HG03175 (cell line): Measurements from ENCODE around the gene FTHL17.

Experiments used
- ATAC-seq: cut with Tn5 transposase; IDR thresholded peaks from one replicate; pipeline ENCODE4 v1.9.1; 2021; ENCODE audit warnings: mild to moderate bottlenecking, moderate library complexity; ENCODE audit not compliant: unreplicated experiment

FTHL17 gene

GRCh38 chrX:31038575-31039326, 33.1 kb downstream of the FTHL17 start:
- peak; percentile 78 for ATAC-seq

- ATAC-seq, result peak; percentile 77
These were observed 34.9 kb downstream of the FTHL17 start for GRCh38 chrX:31036895-31037294.

- ATAC-seq, result no peak
These were observed 44.5 kb downstream of the FTHL17 start for GRCh38 chrX:31027351-31027750.

GRCh38 chrX:31024866-31025265, 47.0 kb downstream of the FTHL17 start:
- ATAC-seq, result no peak

GRCh38 chrX:31021537-31021936, 50.3 kb downstream of the FTHL17 start:
- ATAC-seq, result no peak
